HG03045 (cell line): ENCODE results near the gene IRAK3.

Experiments
- ATAC-seq: cut with Tn5 transposase; IDR thresholded peaks from one replicate; pipeline ENCODE4 v1.9.1; 2021; ENCODE audit warnings: mild to moderate bottlenecking, moderate library complexity; ENCODE audit not compliant: unreplicated experiment

The IRAK3 gene

DNA sequence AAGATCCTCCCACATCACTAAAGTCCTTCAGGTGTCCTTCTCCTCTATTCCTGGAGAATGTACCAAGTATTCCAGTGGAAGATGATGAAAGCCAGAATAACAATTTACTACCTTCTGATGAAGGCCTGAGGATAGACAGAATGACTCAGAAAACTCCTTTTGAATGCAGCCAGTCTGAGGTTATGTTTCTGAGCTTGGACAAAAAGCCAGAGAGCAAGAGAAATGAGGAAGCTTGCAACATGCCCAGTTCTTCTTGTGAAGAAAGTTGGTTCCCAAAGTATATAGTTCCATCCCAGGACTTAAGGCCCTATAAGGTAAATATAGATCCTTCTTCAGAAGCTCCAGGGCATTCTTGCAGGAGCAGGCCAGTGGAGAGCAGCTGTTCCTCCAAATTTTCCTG is 58.7 kb downstream of the IRAK3 start:
- no peak for ATAC-seq

- ATAC-seq = no peak
These were observed 62.0 kb downstream of the IRAK3 start for GRCh38 chr12:66251049-66251448.

GRCh38 chr12:66252771-66253170 is 63.8 kb downstream of the IRAK3 start:
- ATAC-seq = no peak

DNA sequence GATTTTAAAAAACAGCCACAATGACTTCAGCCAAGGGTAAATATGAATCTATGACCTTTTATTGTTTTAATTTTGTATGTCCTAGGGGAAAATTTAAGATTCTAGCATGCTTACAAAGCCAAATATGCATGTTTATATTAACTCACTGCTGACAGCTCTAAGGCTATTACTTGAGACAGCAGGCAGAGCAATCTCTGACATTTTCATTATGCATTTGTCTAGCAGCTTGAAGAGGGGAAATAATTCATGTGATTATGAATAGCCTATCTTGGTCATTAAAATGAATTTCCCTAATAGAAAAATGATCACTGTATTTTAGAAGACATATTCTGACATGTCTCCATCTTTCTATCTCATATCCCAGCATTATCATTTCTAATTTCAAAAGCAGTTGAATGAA is 66.7 kb downstream of the IRAK3 start:
- ATAC-seq = no peak

GRCh38 chr12:66258011-66258410 is 69.0 kb downstream of the IRAK3 start:
- no peak for ATAC-seq

DNA sequence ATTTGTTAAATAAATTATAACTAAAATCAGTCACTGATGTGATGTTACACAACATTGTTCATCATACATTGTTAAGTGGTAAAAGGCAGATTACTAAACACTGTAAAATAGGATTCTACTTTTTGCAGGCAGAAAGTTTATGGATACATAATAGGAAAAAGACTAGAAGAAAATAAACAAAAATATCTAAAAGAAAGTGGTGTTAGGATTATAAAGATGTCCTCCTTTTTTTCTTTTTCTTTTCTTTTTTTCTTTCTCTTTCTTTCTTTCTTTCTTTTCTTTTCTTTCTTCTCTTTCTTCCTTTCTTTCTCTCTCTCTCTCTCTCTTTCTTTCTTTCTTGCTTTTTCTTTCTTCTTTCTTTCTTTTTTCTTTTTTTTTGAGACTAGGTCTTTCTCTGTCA is 73.7 kb downstream of the IRAK3 start:
- ATAC-seq = no peak

- ATAC-seq = no peak
These were observed 79.5 kb downstream of the IRAK3 start for GRCh38 chr12:66268562-66268961.

DNA sequence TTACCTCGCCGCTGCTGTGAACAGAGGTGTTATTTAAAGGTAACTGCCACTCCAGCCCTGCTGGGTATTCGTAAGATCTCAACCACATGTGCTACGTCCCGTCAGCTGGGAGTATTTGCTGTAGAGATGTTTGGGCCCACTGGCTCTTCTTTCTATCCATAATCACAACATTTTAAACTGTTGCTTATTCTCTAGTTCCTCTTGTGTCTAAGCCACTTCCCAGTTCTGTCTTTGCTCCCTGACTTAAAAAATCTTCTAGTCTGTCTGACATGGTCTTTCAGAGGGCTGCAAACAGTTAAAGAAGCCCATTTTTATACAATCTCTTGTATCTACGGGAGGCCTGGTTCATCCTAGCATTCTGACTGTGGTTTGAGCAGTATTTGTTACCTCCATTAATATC is 80.1 kb downstream of the IRAK3 start:
- ATAC-seq = no peak

DNA sequence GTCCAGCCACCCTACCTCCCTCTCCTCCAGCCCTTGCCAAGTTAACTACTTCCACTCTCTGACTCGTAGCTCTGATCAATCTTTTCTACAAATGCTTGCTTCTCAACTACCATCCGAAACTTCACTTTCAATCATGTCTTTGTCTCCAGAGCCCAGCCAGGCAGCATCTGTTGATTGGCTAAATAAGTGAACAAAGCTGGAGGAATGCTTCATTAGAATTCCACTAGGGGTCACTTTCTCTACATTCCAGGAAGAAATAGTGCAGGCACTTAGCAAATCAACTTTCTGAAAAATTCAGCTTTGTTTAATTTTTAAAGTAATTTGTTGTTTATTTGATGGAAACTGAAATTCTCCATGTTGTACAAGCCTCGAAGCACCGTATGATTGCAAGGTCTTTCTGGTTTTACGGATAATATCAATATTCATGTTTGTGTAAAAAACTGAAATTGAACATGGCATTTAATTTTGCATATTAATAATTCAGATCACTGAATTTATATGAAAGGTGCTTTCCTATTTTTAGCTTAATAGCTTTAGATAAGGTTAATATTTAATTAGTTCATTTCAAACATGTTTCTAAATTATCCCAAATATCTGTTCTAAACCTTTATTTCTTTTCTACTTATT is 80.9 kb downstream of the IRAK3 start:
- ATAC-seq = no peak

DNA sequence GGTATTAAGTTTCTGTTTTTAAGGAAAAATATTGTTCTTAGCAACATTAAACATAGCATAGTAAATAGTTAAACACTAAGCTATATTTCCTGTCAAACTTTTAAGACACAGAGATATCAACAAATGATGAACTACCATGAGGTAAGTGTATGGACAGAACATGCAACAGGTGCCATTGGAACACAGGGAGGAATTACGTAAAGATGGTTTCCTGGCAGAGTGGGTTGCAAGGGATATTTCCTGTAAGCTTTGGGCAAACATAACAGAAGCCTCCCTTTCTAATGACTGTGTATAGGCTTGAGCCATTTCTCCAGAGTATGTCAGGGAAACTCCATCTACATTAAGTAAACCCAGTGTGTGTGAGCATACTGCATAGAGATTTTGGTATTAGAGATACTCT is 81.6 kb downstream of the IRAK3 start:
- no peak for ATAC-seq

DNA sequence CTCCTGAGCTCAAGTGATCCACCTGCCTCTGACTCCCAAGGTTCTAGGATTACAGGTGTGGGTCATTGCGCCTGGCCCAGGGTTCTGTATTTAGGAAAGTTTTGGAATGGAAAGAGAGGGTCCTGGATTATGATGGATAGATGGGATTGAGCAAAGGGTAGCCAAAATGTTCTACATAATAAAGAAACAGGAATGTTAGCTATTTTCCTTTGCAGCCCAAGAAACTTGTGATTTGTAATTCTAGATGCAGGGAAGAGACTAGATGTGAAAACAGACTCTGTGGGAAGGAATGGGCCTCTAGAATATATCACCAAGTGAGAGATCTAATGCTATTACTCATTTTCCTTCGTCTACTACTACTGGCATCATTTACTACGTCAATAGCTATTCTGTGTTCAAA is 83.6 kb downstream of the IRAK3 start:
- ATAC-seq = no peak

- no peak for ATAC-seq
These were observed 84.1 kb downstream of the IRAK3 start for GRCh38 chr12:66273147-66273546.

DNA sequence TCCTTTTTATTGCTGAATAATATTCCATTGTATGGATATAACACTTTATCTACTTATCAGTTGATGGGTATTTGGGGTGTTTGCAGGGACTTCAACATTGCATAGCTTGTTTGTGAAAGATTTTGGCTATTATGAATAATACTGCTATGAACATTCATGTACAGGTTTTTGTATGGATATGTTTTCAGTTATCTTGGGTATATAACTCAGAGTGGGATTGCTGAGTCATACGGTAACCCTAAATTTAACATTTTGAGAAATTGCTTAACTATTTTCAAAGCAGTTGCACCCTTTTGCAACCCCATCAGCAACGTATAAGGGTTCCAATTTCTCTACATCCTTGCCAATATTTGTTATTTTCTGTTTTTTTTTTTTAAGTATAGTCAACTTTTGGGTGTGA is 86.0 kb downstream of the IRAK3 start:
- no peak for ATAC-seq

DNA sequence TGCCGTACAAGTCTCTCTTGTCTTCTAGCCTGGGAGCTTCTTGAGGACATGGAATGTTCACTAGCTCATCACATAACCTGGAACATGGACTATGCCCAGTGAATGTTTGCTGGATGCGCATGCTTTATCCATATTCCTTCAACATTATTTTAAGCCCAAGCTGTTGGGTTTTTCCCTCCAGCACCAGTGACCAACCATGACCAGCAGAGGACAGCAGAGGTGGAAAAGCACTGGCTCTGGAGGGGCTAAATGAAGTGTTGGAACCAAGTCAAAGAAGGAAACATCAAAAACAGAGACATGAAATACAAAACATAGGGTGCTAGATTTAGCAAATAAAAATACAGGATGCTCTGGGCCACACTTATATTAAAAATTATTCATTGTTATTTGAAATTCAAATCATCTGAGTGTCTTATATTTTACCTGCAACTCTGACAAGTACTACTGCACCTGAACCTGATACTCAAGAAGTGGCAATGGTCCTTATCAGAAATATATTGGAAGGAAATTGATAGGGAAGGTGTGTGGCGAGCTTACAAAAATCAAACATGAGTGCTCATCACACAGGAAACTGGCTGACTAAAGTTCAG is 90.2 kb downstream of the IRAK3 start:
- ATAC-seq = no peak

GRCh38 chr12:66280561-66280960 is 91.5 kb downstream of the IRAK3 start:
- ATAC-seq = no peak

DNA sequence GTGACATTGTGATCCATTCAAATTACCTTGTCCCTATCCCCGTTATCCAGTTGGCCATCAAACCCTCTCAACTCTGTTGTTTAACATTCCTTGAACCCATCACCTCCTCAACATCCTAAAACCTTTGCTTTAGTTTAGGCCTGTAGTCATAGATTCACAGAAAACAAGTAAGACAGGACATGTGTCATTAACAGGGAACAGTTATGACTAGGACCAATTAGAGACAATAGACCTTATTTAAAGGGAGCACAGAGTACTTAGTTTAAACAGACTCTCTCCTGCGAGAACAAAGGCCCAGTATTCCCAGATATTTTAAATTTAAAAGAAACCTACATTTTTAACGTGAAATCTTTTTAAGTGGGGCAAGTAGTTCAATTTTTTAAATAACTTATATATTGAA is 93.2 kb downstream of the IRAK3 start:
- ATAC-seq = no peak

DNA sequence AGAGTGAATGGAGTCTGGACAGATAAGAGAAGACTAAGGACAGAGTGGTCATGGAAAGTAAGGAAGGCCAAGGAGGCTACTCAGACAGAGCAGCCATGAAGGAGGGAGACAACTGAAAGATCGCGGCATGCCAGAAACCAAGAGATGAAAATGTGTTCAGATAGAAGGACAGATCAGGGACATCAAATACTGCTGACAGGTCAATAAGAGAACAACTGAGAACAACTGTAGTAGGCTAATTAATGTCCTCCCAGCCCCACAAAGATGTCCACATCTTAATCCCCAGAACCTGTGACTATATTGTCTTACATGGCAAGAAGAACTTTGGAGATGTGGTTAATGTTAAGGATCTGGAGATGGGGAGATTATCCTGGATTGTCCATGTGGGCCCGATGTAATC is 98.3 kb downstream of the IRAK3 start:
- ATAC-seq = no peak

- no peak for ATAC-seq
These were observed 99.1 kb downstream of the IRAK3 start for GRCh38 chr12:66288121-66288520.

DNA sequence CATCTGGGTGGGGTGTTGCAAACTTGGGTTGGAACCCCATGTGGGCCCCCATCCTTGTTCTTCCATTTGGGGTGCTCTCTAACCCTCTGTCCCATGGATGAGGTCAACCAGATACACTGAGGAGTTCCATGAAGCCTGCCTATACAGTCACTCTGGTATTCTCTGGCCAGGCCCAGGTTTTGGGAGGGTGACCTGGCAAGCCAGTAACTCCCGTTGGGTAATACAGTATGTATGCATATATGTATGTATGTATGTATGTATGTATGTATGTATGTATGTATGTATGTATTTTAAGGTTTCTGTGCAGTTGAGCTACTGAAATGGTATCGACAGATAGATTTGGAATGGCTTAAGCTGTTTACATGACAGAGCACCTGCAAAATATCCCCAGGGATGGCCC is 100.5 kb downstream of the IRAK3 start:
- ATAC-seq = no peak

DNA sequence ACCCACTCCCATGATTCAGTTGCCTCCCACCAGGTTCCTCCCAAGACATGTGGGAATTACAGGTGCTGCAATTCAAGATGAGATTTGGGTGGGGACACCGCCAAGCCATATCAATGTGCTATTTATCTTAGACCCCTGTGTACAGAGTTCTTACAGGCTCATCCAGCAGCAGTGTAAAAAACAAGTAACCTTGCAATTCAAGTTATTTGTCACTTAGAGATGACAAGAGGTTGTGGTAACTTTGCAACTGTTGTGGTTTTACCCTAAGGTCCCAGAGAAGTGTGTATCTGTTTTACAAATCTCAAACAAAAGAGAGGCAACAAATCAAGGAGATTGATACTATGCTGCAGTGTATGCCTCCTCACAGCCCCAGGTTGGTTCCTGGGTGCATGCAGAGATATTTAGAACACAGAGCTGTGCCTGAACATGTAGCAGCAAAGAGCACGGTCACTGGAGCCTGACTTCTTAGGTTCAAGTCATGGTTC is 101.7 kb downstream of the IRAK3 start:
- ATAC-seq = no peak

DNA sequence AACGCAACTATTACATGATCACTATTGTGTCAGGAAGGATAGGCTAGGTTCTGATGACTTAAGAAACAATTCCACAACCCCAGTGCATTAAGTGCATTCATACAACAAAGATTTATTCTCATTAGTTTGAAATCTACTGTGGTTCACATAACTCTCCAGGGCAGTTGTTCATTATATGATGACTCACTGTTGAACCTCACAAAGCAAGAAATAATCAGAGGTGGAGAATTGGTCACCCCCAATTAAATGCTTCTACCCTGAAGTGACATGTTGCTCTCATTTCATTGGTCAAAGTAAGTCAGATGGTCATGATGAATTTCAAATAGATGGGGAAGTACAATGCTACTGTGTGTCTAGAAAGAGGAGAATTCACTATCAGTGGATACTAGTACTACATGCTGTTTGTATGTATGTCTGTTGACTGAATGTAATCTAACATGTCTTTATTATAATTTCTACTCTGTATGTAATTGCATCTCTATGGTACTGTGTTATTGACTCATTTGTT is 107.2 kb downstream of the IRAK3 start:
- no peak for ATAC-seq

GRCh38 chr12:66297080-66297479 is 108.1 kb downstream of the IRAK3 start:
- ATAC-seq = no peak

- ATAC-seq = no peak
These were observed 108.9 kb downstream of the IRAK3 start for GRCh38 chr12:66297923-66298322.
